ENCODE measurements around the gene RNF227.

Gene RNF227

GRCh38 chr17:7929158-7930023, 13.3 kb upstream of the RNF227 start, which contains the start of gene KCNAB3:
Gene KCNAB3, minus strand, starts transcription at chr17:7929856. Its CDS starts 421 bp downstream, at chr17:7929435.
- no peak for DNase-seq

GRCh38 chr17:7927596-7927995, 11.5 kb upstream of the RNF227 start:
- no peak for DNase-seq

- peak; percentile 87 for DNase-seq
Observed at GRCh38 chr17:7922845-7923628, 6.9 kb upstream of the RNF227 start.

GRCh38 chr17:7922269-7922844, 6.3 kb upstream of the RNF227 start:
- no peak for DNase-seq

GRCh38 chr17:7916808-7917207, 719 bp upstream of the RNF227 start:
- DNase-seq, result no peak

- no peak for DNase-seq
Observed at GRCh38 chr17:7916385-7916682, 245 bp upstream of the RNF227 start.

- DNase-seq, result no peak
Observed at GRCh38 chr17:7915179-7915610, 894 bp downstream of the RNF227 start.

- DNase-seq, result no peak
Observed at GRCh38 chr17:7912927-7913524, 3.1 kb downstream of the RNF227 start.

- DNase-seq, result no peak
Observed at GRCh38 chr17:7911116-7911515, 5.0 kb downstream of the RNF227 start.

- DNase-seq, result no peak
Observed at GRCh38 chr17:7910711-7911110, 5.4 kb downstream of the RNF227 start.

GRCh38 chr17:7910281-7910680, 5.8 kb downstream of the RNF227 start:
- no peak for DNase-seq

- no peak for DNase-seq
Observed at GRCh38 chr17:7909089-7909488, 7.0 kb downstream of the RNF227 start.

- DNase-seq, result no peak
Observed at GRCh38 chr17:7903154-7904103, 12.7 kb downstream of the RNF227 start.

- peak; percentile 38 for DNase-seq
Observed at GRCh38 chr17:7897773-7898172, 18.3 kb downstream of the RNF227 start.

- DNase-seq, result peak; percentile 39
Observed at GRCh38 chr17:7897090-7897489, 19.0 kb downstream of the RNF227 start.

GRCh38 chr17:7894866-7895265, 21.2 kb downstream of the RNF227 start:
- no peak for DNase-seq

GRCh38 chr17:7894226-7894625, 21.9 kb downstream of the RNF227 start:
- peak; percentile 39 for DNase-seq

- DNase-seq, result no peak
Observed at GRCh38 chr17:7893187-7893880, 22.8 kb downstream of the RNF227 start.

- peak; percentile 70 for DNase-seq
Observed at GRCh38 chr17:7889166-7889955, 26.7 kb downstream of the RNF227 start.

- peak; percentile 73 for DNase-seq
Observed at GRCh38 chr17:7888184-7888920, 27.7 kb downstream of the RNF227 start, which contains the start of gene CHD3. Gene CHD3, plus strand, starts transcription at chr17:7888789. Its CDS starts 212 bp downstream, at chr17:7889001.
